GM18508 (cell line): ENCODE measurements around the gene BRSK2.
"Not testable (repeated sequence)": the region's sequence is repeated elsewhere in the genome, so short reads cannot be mapped to it uniquely, and the experiment has no call there.

Experiments used
- ATAC-seq: cut with Tn5 transposase; IDR thresholded peaks from one replicate; pipeline ENCODE4 v1.9.1; 2021; ENCODE audit warnings: moderate number of reproducible peaks; ENCODE audit not compliant: insufficient read depth, unreplicated experiment

BRSK2 gene

GRCh38 chr11:1389932-1390568 is at the start of gene BRSK2:
Gene BRSK2, plus strand, starts transcription at chr11:1389934. Its CDS starts 351 bp downstream, at chr11:1390285.
- no peak for ATAC-seq

- no peak for ATAC-seq
These were observed 49.6 kb upstream of the BRSK2 start for GRCh38 chr11:1340111-1340510.

DNA sequence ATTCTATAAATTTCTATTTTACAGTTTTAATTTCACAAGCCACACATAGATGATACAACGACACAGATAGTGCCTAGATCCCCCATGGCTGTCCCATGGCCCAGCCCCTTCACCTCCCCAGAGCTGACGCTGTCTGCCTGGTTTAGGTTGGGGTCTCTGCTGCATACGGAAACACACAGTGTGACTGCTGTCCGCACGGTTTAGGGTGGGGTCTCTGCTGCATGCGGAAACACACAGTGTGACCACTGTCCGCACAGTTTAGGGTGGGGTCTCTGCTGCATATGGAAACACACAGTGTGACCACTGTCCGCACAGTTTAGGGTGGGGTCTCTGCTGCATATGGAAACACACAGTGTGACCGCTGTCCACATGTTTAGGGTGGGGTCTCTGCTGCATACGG is 48.5 kb upstream of the BRSK2 start:
- not testable (repeated sequence) for ATAC-seq

- ATAC-seq, result no peak
These were observed 47.7 kb upstream of the BRSK2 start for GRCh38 chr11:1341928-1342524.

- no peak for ATAC-seq
These were observed 46.8 kb upstream of the BRSK2 start for GRCh38 chr11:1342946-1343345.

DNA sequence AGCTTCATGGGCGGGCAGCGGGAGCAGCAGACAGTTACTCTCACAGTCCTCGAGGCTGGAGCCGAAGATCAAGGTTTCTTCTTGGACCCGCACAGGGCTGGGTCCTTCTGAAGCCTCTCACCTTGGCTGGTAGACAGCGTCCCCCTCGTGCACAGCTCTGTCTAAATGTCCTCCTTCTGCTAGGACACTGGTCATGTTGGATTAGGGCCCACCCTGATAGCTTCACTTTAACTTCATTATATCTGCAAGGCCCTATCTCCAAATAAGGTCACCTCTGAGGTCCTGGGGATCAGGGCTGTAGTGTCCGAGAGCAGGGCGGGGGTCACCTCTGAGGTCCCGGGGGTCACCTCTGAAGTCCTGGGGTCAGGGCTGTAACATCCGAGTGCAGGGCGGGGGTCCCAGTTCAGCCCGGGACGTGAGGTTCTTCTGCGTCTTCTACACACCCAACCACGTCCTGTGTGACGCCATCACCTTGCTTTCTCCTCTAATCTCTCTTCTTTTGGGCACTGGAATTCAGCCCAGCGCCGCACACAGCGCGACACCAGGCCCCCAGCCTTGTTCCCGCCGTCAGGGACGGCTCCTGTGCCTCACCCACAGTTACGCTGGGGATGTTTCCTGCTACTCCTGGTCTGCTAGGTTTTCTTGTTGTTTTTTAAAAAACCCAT is 46.2 kb upstream of the BRSK2 start:
- ATAC-seq, result no peak

- no peak for ATAC-seq
These were observed 45.6 kb upstream of the BRSK2 start for GRCh38 chr11:1344056-1344635.

GRCh38 chr11:1345737-1346513 is 43.8 kb upstream of the BRSK2 start:
- no peak for ATAC-seq

- ATAC-seq, result no peak
These were observed 42.9 kb upstream of the BRSK2 start for GRCh38 chr11:1346669-1347390.

- ATAC-seq, result not testable (repeated sequence)
These were observed 42.2 kb upstream of the BRSK2 start for GRCh38 chr11:1347411-1347999.

DNA sequence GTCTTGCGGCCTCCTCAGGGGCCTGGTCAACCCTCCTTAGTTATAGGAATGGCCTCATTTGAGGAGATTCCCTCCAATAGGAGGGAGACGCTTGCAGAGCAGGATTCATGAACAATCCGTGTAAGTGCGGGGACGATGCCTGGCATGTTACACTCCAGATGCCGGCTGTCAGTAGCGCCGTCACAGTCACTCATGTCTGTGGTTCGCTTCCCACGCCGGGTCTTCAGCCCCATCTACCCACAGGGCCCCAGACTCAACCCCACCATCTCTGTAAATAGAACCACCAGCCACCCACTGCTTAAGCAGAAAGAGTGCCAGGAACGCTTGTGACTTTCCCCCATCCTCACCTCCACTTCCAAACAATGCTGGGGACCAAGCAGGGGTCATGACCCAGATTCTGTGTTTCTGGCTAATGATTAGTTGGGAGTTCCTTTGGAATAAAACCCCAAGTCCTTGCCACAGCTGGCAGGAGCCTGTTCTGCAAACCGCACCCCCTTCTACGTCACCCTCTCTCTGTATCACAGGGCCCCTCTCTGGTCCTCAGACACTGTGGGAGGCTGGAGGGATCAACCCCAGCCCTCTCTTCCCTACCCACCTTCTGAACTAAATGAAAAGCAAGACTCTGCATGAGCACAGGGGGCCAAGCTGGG is 41.5 kb upstream of the BRSK2 start:
- ATAC-seq, result no peak

DNA sequence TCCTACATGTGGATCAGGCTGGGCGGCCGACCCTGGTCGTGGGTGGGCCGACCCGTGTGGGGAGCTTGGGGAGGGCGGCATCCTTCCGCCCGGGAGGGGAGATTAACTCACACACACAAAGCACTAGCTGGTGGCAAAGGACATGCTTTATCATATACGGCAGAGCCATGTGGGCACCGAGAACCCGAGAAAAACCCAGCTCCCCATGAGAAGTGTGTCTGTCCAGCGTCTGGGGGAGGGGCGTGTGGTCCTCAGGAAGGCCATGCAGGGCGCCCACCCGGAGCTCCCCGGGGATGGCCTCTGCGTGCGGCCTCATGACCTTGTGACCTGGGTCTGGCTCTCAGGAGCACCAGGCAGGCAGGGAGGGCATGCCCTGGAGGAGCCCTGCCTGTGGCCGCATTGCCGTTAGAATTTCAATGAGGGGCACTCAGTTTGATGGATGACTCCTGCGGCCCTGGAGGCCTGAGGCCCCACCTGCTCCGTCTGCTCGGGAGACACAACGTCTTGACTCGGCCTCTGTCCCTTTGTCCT is 40.9 kb upstream of the BRSK2 start:
- ATAC-seq, result no peak

GRCh38 chr11:1349327-1350041 is 40.2 kb upstream of the BRSK2 start:
- ATAC-seq, result no peak

DNA sequence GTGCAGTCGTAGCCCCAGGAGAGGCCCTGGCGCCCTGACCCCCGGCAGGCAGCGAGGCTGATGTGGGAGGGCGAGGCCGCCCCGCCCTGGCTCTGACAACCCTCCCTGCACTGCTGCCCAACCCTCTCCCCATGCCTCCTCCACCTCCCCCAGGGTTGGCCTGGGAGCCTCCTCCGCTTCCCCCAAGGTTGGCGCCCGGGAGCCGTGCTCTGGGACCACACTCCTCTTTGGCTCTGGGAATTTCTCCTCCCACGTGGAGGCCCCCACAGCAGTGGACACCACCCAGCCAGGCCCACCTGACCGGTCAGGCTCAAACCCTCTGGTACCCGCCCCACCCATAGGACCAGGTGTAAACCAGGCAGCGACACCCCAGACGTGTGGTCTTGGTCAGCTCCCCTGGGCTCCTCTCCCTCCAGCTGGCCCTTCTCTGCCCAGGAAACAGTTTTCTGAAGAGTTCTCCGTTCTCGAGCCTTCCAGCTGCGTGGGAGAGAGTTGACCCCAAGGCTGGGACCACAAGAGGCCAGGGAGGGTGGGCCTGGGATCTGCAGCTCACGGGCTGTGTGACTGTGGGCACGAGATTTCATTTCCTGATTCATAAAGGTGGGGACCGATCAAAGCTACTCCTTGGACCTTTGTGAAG is 39.5 kb upstream of the BRSK2 start:
- no peak for ATAC-seq

DNA sequence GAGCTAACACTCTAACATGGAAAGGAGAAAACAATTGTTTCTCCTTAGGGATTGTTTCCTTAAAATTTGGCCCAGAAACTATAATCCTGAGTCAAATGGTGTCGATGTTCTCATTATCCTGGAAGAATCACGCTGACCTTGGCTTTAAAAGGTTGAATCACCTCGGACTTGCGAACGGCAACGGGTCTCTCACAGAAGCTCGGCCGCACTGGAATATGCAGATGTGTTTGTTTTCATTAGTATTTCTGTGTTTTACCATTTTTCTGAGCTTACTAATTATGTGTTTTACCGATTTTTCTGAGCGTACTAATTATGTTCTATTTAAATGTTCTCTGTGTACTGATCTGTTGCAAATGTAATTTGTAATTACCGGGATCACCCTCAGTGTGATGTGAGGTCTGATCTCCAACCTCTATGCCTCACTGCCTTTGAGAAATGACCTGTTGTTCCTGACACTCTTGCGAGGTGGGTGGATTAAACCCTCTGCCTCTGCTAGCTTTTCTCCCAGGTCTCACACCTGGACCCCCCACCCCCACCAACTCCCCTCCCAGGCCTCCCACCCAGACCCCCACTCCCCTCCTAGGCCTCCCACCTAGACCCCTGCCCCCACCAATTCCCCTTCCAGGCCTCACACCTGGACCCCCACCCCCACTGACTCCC is 38.3 kb upstream of the BRSK2 start:
- no peak for ATAC-seq

- no peak for ATAC-seq
These were observed 36.9 kb upstream of the BRSK2 start for GRCh38 chr11:1352696-1353382.
